Cerebellar nuclear complex (tissue), 1 donor: ENCODE data around the gene PLOD3.
"Not testable (repeated sequence)": the region's sequence is repeated elsewhere in the genome, so short reads cannot be mapped to it uniquely, and the experiment has no call there.

Source experiments
- DNase-seq, 2 experiments: peaks; one replicate each; lab custom pipeline; 2025; lab: John Stamatoyannopoulos, UW

The PLOD3 gene

GRCh38 chr7:101212014-101212413, 5.4 kb downstream of the PLOD3 start:
- DNase-seq, result no peak

GRCh38 chr7:101211501-101211900, 5.9 kb downstream of the PLOD3 start:
- no peak for DNase-seq

- DNase-seq, result no peak
These were observed 7.2 kb downstream of the PLOD3 start for GRCh38 chr7:101210143-101210542.

- no peak for DNase-seq
These were observed 8.6 kb downstream of the PLOD3 start for GRCh38 chr7:101208794-101209193.

GRCh38 chr7:101207459-101207858, 9.9 kb downstream of the PLOD3 start:
- DNase-seq, result no peak

DNA sequence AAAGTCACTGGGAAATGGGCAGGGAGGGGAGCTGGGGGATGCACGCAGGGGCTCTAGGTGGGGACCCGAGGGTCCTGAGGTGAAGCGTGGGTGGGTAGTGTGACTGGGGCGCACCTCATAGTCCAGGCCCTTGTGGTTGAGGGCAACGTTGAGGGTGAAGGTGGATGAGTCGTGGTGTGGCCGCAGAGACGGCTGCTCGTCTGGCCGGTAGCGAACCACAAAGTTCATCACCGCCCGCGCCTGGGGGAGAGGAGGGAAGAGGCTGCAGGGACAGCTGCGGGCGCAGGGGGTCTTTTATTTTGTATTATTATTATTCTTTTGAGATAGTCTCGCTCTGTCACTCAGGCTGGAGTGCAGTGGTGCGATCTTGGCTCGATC, 10.7 kb downstream of the PLOD3 start:
- DNase-seq, result no peak

- DNase-seq, result no peak
These were observed 11.3 kb downstream of the PLOD3 start for GRCh38 chr7:101205901-101206664.

GRCh38 chr7:101203740-101204738, 13.3 kb downstream of the PLOD3 start:
- DNase-seq, result not testable (repeated sequence)

DNA sequence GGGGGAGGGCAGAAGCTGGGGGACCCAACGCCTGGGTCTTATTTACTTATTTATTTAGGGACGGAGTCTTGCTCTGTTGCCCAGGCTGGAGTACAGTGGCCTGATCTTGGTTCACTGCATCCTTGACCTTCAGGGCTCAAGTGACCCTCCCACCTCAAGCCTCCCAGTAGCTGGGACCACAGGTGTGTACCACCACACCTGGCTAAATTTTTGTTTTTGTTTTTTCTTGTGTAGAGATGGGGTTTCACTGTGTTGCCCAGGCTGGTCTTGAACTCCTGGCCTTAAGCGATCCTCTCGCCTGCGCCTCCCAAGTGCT, 14.8 kb downstream of the PLOD3 start:
- no peak for DNase-seq

GRCh38 chr7:101201695-101202602, 15.4 kb downstream of the PLOD3 start:
- DNase-seq, result no peak

- no peak for DNase-seq
These were observed 16.4 kb downstream of the PLOD3 start, which contains the start of gene MOGAT3 for GRCh38 chr7:101200862-101201599. MOGAT3 (minus strand) TSS chr7:101201036; CDS start chr7:101200854, 182 bp downstream.

DNA sequence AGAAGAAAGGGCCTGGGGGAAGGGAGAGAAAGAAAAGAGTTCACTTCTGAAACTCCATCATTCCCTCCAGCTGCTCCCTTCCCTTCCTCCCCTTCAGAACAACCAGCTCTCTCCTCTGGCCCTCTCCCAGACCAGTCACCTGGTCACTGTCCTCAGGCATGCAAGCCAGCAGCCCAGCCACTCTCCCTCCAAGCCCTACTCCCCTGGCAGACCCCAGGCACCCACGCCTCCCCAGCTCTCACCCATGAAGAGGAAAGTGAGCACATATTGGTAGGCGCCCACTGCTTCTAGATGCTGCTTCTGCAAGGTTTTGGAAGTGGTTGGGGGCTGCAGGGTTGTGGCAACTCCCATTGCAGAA, 16.9 kb downstream of the PLOD3 start:
- no peak for DNase-seq

GRCh38 chr7:101199522-101199921, 17.9 kb downstream of the PLOD3 start:
- not testable (repeated sequence) for DNase-seq

DNA sequence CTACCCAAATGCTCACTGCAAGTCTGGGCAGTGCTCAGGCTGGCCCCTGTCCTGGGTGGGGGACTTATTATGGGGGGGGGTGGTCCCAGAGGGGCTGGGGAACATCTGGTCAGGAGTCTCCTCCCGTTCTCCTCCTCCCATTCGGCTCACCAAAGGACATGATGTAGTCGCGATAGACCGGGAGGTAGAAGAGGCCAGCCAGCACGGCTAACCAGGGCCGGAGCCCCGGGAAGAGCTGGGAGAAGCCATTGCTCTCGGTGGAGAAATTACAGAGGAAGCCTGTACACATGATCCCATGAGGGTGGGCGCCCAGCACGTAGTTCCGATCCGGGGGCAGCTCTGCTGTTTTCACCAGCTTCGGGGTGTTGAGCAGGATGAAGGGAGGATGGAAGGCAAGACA, 18.9 kb downstream of the PLOD3 start:
- no peak for DNase-seq

- DNase-seq, result no peak
These were observed 19.4 kb downstream of the PLOD3 start for GRCh38 chr7:101197991-101198390.

DNA sequence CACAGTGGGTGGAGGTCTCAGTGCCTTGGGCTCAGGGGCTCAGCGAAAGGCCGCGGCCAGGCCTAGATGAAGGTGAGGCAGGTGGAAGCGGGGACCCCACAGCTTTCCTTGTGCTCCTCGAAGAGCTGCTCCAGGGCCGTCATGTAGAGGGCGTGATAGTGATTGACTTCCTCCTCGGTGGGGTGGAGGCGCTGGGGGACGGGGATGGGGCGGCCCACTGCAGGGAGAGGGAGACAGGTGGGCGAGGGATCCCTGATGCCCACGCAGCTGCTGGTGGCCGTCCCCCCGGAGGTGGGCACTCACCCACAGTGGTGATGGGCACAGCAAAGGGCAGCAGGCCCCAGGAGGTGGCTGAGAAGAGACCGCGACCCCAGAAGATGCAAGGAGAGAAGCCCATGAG, 21.5 kb downstream of the PLOD3 start:
- DNase-seq, result no peak

- DNase-seq, result no peak
These were observed 28.3 kb downstream of the PLOD3 start for GRCh38 chr7:101189109-101189508.

DNA sequence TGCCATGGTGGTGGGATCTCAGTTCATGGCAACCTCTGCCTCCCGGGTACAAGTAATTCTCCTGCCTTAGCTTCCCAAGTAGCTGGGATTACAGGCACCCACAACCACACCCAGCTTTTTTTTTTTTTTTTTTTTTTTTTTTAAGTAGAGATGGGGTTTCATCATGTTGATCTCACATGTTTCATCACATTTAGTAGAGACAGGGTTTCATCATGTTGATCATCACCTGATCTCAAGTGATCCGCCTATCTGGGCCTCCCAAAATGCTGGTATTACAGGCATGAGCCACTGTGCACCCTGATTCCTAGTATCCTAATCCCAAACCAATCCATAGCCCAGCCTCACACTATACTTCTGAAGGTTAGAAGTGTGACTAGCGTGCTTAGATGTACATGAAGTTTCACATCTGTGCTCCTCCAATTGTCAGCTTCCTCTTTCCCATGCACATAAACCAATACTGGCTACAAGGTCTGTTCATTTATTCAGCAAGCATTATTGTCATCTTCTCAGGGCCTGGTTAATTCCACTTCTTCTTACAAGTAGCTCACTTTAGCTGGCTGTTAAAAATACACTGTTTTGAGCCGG, 30.4 kb downstream of the PLOD3 start:
- no peak for DNase-seq

DNA sequence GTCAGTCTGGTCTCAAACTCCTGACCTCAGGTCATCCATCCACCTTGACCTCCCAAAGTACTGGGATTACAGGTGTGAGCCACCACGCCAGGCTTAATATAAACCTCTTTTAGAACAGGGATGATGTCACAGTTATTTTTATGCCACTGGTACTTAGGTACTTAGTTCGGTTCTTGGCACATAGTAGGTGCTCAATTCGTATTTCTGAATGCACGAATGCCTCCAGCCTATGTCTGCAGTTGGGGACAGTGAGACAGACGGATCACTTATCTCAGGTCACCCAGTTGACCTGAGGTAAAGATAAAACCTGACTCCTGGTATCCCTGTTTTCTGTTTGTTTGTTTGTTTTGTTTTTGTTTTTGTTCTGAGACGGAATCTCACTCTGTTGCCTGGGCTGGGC, 31.2 kb downstream of the PLOD3 start:
- no peak for DNase-seq

GRCh38 chr7:101185258-101185839, 32.0 kb downstream of the PLOD3 start:
- no peak for DNase-seq
